Heart left ventricle (tissue), 16 donors: ENCODE results near the gene RAB2B. TPM values are rescaled to one million over a fixed set of nuclear protein-coding genes. Genes with fewer than 3 reads are reported as not detected.

ENCODE experiments used
- ATAC-seq, 4 donors: fragments of 200-7000 bp; cut with Tn5 transposase; one replicate each; pipeline ENCODE4 v1.9.1; 2020 to 2022; ENCODE audit warnings: moderate library complexity in 4 of 4, mild to moderate bottlenecking in 3 of 4, moderate number of reproducible peaks in 1 of 4
- DNase-seq, 5 donors: peaks; one replicate each; pipeline ENCODE4 v3.0.0-alpha.2; 2020
- H3K27ac ChIP-seq, 12 donors: fragments of 200-600 bp; sonication (generic) in 4 of 12; one replicate each; pipeline versions ENCODE4 v1.5.0 to v1.8.0; 2016 to 2022; ENCODE audit warnings: mild to moderate bottlenecking in 2 of 12
- H3K27me3 ChIP-seq, 9 donors: fragments of 200-600 bp; sonication (generic) in 2 of 9; one replicate each; pipeline versions ENCODE4 v1.5.1 to v1.8.0; 2016 to 2022; ENCODE audit warnings: mild to moderate bottlenecking in 3 of 9
- H3K36me3 ChIP-seq, 9 donors: fragments of 200-600 bp; sonication (generic) in 2 of 9; one replicate each; pipeline versions ENCODE4 v1.5.0 to v1.8.0; 2018 to 2022; ENCODE audit warnings: mild to moderate bottlenecking in 2 of 9
- H3K4me1 ChIP-seq, 12 donors: fragments of 200-600 bp; sonication (generic) in 4 of 12; one replicate each; pipeline versions ENCODE4 v1.5.0 to v1.8.0; 2016 to 2022; ENCODE audit warnings: mild to moderate bottlenecking in 3 of 12
- H3K4me3 ChIP-seq, 12 donors: fragments of 200-600 bp; sonication (generic) in 4 of 12; one replicate each; pipeline versions ENCODE4 v1.5.0 to v1.8.0; 2017 to 2022; ENCODE audit warnings: mild to moderate bottlenecking in 9 of 12, moderate library complexity in 4 of 12
- H3K9me3 ChIP-seq, 12 donors: fragments of 200-600 bp; sonication (generic) in 4 of 12; one replicate each; pipeline versions ENCODE4 v1.5.0 to v1.8.0; 2016 to 2022; ENCODE audit warnings: mild to moderate bottlenecking in 1 of 12
- CTCF ChIP-seq, 12 donors: fragments of 200-600 bp; sonication (generic) in 4 of 12; IDR thresholded peaks; one replicate each; pipeline versions ENCODE4 v1.5.0 to v1.8.0; 2018 to 2022; ENCODE audit warnings: antibody characterized with exemption in 12 of 12, mild to moderate bottlenecking in 5 of 12
- POLR2A ChIP-seq, 2 donors: fragments of 450-650 bp; IDR thresholded peaks; one replicate each; pipeline ENCODE4 v1.6.1; 2017; ENCODE audit warnings: antibody characterized with exemption in 2 of 2, mild to moderate bottlenecking in 2 of 2, moderate library complexity in 2 of 2
- WGBS, 4 donors: extraction: QIAGEN DNeasy Blood & Tissue Kit in 2 of 4; methylation state at CpG; one replicate each; pipeline versions ENCODE4 v1.1.5 to v1.1.7; 2013 to 2018; 5-methylcytosine and 5-hydroxymethylcytosine counted together
- intact Hi-C, 10 donors: fragments of 100-400 bp; cut with DNase I; formaldehyde crosslinking; loops; one replicate each; pipeline versions ENCODE4 v1.11.1 to v1.14.2; 2022
- polyA plus RNA-seq, 2 donors: library from polyadenylated mRNA; stranded (reverse); fragments of 200-250 nt; gene quantifications; one replicate each; pipeline ENCODE4 v1.2.3, GENCODE V29; 2013
- total RNA-seq, 9 donors: library from RNA; depleted of rRNA in 2 of 9; stranded (reverse); fragments of >200 nt in 2 of 9; fragmentation: NEBNext Ultra II Directional in 3 of 9; extraction: Animal tissue kit (Norgen Biotek cat#: 25700) in 3 of 9; gene quantifications; one replicate each; pipeline versions ENCODE4 v1.1.0 to v1.2.4, GENCODE V29; 2016 to 2023
- donor health status: ischemic (EF 13 %, LVEDD 7.1; RV severe dilation, severe dysfunction).
- donor health status: healthy with polysubstance abuse.
- donor health status: DM: no; HTN: yes; CAD: no.
- donor health status: DM: no; HTN: no; CAD: no.
- donor health status: ischemic (EF 25% LVEDD 6.9; RV normal size, moderate dysfunction).
- donor health status: ischemic (EF 25% LVEDD 5.7; RV mildly dilated, moderate dysfunction).
- donor health status: healthy.
- donor health status: DM: yes; HTN: yes; CAD: no.
- donor health status: ischemic (EF 35%, LVEDD 5.7; RV mildly dilated, moderate dysfunction).
- donor health status: nonischemic (EF 11% LVEDD 7.7; RV severe dilation, severe dysfunction).
- donor health status: DM: yes; HTN: yes; CAD: no.
- donor health status: PGD.
- donor health status: ischemic (EF 29% LVEDD 5.4; RV normal size, mild dysfunction).
- donor health status: nonischemic (EF 23%, LVEDD 6.1; RV moderate dilation, normal function).

Gene RAB2B
- total and polyA plus RNA-seq, 11 donors: 7.0 to 24.5 (median 16.9) TPM

- H3K27me3 ChIP-seq: no peaks in the 10 kb centered on the region
- peak overlapping the region in 6 of 12 donors; percentile 67 to 92 (median 76) for H3K4me3 ChIP-seq
- no peaks in the 10 kb centered on the region for H3K9me3 ChIP-seq
- DNase-seq: no peak
- peak overlapping the region in 1 of 12 donors; percentile 88 for H3K27ac ChIP-seq
- TF ChIP-seq CTCF (IDR thresholded peaks at IDR 0.05): no peak
- TF ChIP-seq POLR2A (IDR thresholded peaks at IDR 0.05): no peak
- intact Hi-C loops: no loop called here
- WGBS, 4 donors: 85 to 90% (median 86%) methylated on average over 12 to 18 of the region's 18 CpGs
- no peaks in the 10 kb centered on the region for H3K36me3 ChIP-seq
- no peak for ATAC-seq
- H3K4me1 ChIP-seq: peaks cover 0 to 11% (median 6%) of the 10 kb centered on the region in 12 donors
These were observed 48.1 kb upstream of the RAB2B start for GRCh38 chr14:21524575-21525490.

- ATAC-seq: no peak
- H3K4me1 ChIP-seq: peaks cover 0 to 11% (median 6%) of the 10 kb centered on the region in 12 donors
- H3K9me3 ChIP-seq: no peaks in the 10 kb centered on the region
- no peak overlapping the region for H3K4me3 ChIP-seq
- no peak for DNase-seq
- intact Hi-C loops: no loop called here
- H3K36me3 ChIP-seq: no peaks in the 10 kb centered on the region
- no peaks in the 10 kb centered on the region for H3K27me3 ChIP-seq
- 75 to 91% (median 79%) methylated on average over 6 to 7 of the region's 7 CpGs for WGBS, 4 donors
- H3K27ac ChIP-seq: no peak overlapping the region
- TF ChIP-seq CTCF (IDR thresholded peaks at IDR 0.05): no peak
- TF ChIP-seq POLR2A (IDR thresholded peaks at IDR 0.05): no peak
These were observed 46.4 kb upstream of the RAB2B start for GRCh38 chr14:21523203-21523602.

GRCh38 chr14:21521501-21521900 lies 44.7 kb upstream of the RAB2B start:
- H3K27ac ChIP-seq: no peak overlapping the region
- intact Hi-C loops: no loop called here
- H3K4me1 ChIP-seq: peaks cover 0 to 6% (median under 1%) of the 10 kb centered on the region in 12 donors
- 56 to 77% (median 68%) methylated on average over 2 of the region's 2 CpGs for WGBS, 4 donors
- ATAC-seq: no peak
- no peak for DNase-seq
- no peak overlapping the region for H3K4me3 ChIP-seq
- no peaks in the 10 kb centered on the region for H3K27me3 ChIP-seq
- H3K36me3 ChIP-seq: no peaks in the 10 kb centered on the region
- TF ChIP-seq CTCF (IDR thresholded peaks at IDR 0.05) (no peak), POLR2A (IDR thresholded peaks at IDR 0.05) (no peak)
- no peaks in the 10 kb centered on the region for H3K9me3 ChIP-seq

GRCh38 chr14:21520767-21521166 lies 44.0 kb upstream of the RAB2B start:
- Histone ChIP-seq H3K27me3 (no peaks in the 10 kb centered on the region), H3K27ac (no peak overlapping the region), H3K4me1 (peaks cover 0 to 4% (median 0%) of the 10 kb centered on the region in 12 donors), H3K36me3 (no peaks in the 10 kb centered on the region), H3K9me3 (no peaks in the 10 kb centered on the region), H3K4me3 (no peak overlapping the region)
- WGBS, 4 donors: 85 to 100% (median 92%) methylated on average over 1 of the region's 1 CpG
- TF ChIP-seq CTCF (IDR thresholded peaks at IDR 0.05) (no peak), POLR2A (IDR thresholded peaks at IDR 0.05) (no peak)
- DNase-seq: no peak
- intact Hi-C loops: no loop called here
- no peak for ATAC-seq
